Activated T-cell treated with anti-CD3 and anti-CD28 coated beads, Interleukin-2, amount 50 U/mL, for 1 hour (primary cell): ENCODE measurements around the gene CENPN.
A peak's percentile ranks its signal among the peaks of the same experiment; 100 is the strongest.

Source experiments
- DNase-seq: peaks from one replicate; pipeline ENCODE4 v3.0.0-alpha.2; 2020

CENPN gene

GRCh38 chr16:80992676-80993293 lies 14.2 kb upstream of the CENPN start:
- no peak for DNase-seq

- no peak for DNase-seq
These were observed 13.7 kb upstream of the CENPN start for GRCh38 chr16:80993307-80993706.

GRCh38 chr16:80993834-80994233 lies 13.2 kb upstream of the CENPN start:
- no peak for DNase-seq

GRCh38 chr16:80994451-80994850 lies 12.6 kb upstream of the CENPN start:
- no peak for DNase-seq

- no peak for DNase-seq
These were observed 10.3 kb upstream of the CENPN start for GRCh38 chr16:80996688-80997138.

GRCh38 chr16:80997139-80997798 lies 9.7 kb upstream of the CENPN start:
- DNase-seq = no peak

GRCh38 chr16:80997964-80998620 lies 8.9 kb upstream of the CENPN start:
- DNase-seq = no peak

- DNase-seq = no peak
These were observed 6.1 kb upstream of the CENPN start for GRCh38 chr16:81000873-81001272.

GRCh38 chr16:81001330-81001729 lies 5.7 kb upstream of the CENPN start:
- no peak for DNase-seq

GRCh38 chr16:81003064-81003463 lies 4.0 kb upstream of the CENPN start:
- no peak for DNase-seq

- no peak for DNase-seq
These were observed 3.2 kb upstream of the CENPN start for GRCh38 chr16:81003610-81004460.

GRCh38 chr16:81004646-81005353 lies 2.2 kb upstream of the CENPN start:
- no peak for DNase-seq

GRCh38 chr16:81005610-81006161 lies 1.3 kb upstream of the CENPN start:
- no peak for DNase-seq

GRCh38 chr16:81006211-81006812 lies 702 bp upstream of the CENPN start:
- DNase-seq = no peak

- DNase-seq = no peak
These were observed 1.4 kb downstream of the CENPN start for GRCh38 chr16:81008505-81008789.

- no peak for DNase-seq
These were observed 6.0 kb downstream of the CENPN start for GRCh38 chr16:81012974-81013373.

- no peak for DNase-seq
These were observed 7.7 kb downstream of the CENPN start for GRCh38 chr16:81014672-81015071.

- DNase-seq = no peak
These were observed 11.5 kb downstream of the CENPN start for GRCh38 chr16:81018496-81018895.

- DNase-seq = no peak
These were observed 19.4 kb downstream of the CENPN start for GRCh38 chr16:81026429-81026828.

GRCh38 chr16:81029930-81030604 lies 23.1 kb downstream of the CENPN start:
- no peak for DNase-seq

- DNase-seq = peak; percentile 91
These were observed 28.5 kb downstream of the CENPN start, which contains the start of gene ATMIN for GRCh38 chr16:81035398-81035974. Gene ATMIN, plus strand, starts transcription at chr16:81035842. Its CDS starts 29 bp downstream, at chr16:81035871.
